Retinal pigment epithelial cell (primary cell): ENCODE data around the gene TMEM132C.

Experiments used
- DNase-seq: peaks from one replicate; pipeline ENCODE4 v3.0.0-alpha.2; 2010; ENCODE audit warnings: low read depth
- H3K4me3 ChIP-seq: 2 replicates; pipeline ENCODE4 v1.5.1; 2011; ENCODE audit warnings: mild to moderate bottlenecking, low read length, control low read depth, moderate library complexity
- CTCF ChIP-seq: conservative IDR thresholded peaks from 2 replicates; pipeline ENCODE4 v1.5.1; 2011; ENCODE audit warnings: low read depth, low read length, control low read depth, inconsistent platforms

TMEM132C gene

GRCh38 chr12:128337431-128338170 is 70.6 kb downstream of the TMEM132C start:
- no peak for TF ChIP-seq CTCF
- no peak for DNase-seq
- H3K4me3 ChIP-seq, result no peak overlapping the region

GRCh38 chr12:128338386-128339125 is 71.6 kb downstream of the TMEM132C start:
- no peak for TF ChIP-seq CTCF
- H3K4me3 ChIP-seq, result no peak overlapping the region
- no peak for DNase-seq

- no peak for DNase-seq
- TF ChIP-seq CTCF, result no peak
- no peak overlapping the region for H3K4me3 ChIP-seq
Measured at GRCh38 chr12:128339126-128339520, 72.2 kb downstream of the TMEM132C start.

- H3K4me3 ChIP-seq, result no peak overlapping the region
- no peak for DNase-seq
- no peak for TF ChIP-seq CTCF
Measured at GRCh38 chr12:128339631-128340030, 72.7 kb downstream of the TMEM132C start.

GRCh38 chr12:128353301-128353700 is 86.3 kb downstream of the TMEM132C start:
- TF ChIP-seq CTCF, result no peak
- no peak overlapping the region for H3K4me3 ChIP-seq
- no peak for DNase-seq

GRCh38 chr12:128356547-128356946 is 89.6 kb downstream of the TMEM132C start:
- DNase-seq, result no peak
- TF ChIP-seq CTCF, result no peak
- no peak overlapping the region for H3K4me3 ChIP-seq
